Measurements from ENCODE around the gene MCAT.
"Not testable (repeated sequence)": the region's sequence is repeated elsewhere in the genome, so short reads cannot be mapped to it uniquely, and the experiment has no call there.

MCAT gene

GRCh38 chr22:43154887-43155536, 11.8 kb upstream of the MCAT start:
- no peak for DNase-seq (ENCODE audit: low spot score)
- no peak for FAIRE-seq

DNA sequence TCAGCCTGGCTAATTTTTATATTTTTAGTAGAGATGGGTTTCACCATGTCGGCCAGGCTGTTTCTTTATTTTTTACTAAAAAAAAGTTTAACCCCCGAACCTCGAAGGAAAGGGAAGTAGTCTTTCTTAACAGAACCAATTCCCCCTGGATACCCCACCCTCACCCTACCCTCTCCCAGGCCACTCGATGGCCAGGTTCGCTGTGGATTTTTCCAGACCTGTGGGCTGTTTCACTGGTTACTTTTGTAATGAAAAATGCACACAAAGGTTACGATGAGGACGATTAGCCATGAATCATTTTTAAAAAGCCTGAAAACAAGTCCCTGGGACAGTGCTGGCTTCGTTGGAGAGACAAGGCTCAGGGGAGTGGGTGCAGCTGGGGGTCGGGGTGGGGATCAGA, 10.7 kb upstream of the MCAT start:
- DNase-seq (ENCODE audit: low spot score) (no peak), FAIRE-seq (no peak)

DNA sequence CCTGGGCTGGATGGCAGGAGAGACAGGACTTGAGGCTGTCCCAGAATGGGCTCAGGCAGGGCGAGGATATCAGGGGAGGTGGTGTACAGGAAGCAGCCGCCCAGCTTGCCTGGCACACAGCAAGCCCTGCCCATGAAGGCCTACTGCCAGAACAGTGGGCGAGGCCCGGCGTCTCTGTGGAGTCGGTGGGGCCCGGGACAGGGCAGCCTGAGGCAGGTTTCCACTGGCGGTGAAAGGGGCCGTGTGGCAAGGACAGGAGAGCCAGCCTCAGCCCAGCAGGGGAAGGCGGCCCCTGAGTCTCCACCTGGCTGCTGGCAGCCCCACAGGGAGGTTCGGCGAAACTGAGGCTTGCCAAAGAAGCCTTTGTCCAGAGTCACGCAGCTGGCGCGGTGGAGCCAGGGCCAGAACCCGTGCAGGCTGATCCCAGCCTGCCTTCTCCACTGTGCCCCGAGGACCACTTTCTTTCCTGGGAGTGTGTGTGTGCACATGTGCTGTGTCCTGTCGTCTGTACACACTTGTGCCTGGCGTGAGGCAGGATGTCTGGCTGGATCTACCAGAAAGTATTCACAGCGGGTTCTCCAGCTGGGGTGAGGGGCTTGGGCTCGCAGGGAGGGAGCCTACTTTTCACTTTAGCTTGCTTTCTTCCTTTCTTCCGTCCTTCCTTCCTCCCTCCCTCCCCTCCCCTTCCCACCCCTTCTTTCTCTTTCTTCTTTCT, 9.3 kb upstream of the MCAT start:
- DNase-seq (ENCODE audit: low spot score) (peak; percentile 39), FAIRE-seq (no peak)

DNA sequence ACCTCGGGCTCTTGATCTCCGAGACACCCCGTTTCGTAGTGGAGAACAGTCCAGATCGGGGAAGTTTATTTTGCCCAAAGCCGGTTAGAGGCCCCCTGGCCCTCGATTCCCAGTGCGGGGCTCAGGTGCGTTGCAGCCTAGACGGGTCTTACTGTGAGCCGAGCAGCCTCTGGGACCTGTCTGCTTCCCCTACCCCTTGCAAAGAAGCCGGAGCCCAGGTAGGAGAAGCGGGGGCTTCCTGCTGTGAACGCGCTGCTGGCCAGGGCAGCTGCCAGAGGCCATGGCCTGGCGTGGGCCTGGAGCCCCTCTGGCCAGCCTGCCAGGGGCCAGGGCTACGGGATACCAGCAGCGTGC, 8.8 kb upstream of the MCAT start:
- FAIRE-seq, result no peak

DNA sequence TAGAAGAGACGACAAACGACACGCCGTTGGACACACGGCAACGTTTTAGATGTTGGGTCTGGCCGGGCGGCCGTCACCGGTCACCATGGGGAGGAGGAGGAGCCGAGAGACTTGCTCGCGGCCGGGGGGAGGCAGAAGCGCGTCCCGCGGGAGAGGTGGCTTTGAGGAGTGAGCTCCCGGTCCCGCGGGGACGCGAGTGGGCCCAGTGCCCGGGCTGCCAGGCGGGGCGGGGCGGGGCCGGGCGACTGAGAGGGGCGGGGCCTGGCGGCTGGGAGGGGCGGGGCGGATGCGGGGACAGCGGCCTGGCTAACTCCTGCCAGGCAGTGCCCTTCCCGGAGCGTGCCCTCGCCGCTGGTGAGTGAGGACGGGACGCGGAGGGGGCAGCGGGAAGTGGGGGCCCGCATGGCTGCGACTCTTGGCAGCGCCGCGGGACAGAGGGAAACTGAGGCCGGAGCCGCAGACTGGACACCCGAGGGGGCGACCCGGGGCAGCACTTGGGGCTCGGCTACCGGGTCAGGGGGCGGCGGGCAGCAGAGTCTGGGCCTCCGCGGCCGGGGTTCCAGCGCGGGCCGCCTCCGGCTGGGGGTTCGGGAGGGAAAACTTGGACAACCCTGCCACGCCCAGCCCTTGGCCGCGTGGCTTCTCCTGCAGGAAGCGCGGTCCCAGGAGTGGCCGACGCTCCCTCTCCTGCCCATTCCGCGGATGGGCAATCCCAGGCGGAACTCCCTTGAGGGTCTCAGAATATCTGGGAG, 8.2 kb upstream of the MCAT start, which contains the start of gene TSPO:
TSPO (plus strand) TSS at position 309 of the 752 bp plus-strand sequence. CDS start 7,680 bp downstream, outside the sequence.
- no peak for FAIRE-seq
- DNase-seq (ENCODE audit: low spot score), result peak; percentile 17

More for the DNA sequence above, 8.8 kb upstream of the MCAT start:
- DNase-seq (ENCODE audit: low spot score), result no peak

- DNase-seq (ENCODE audit: low spot score), result no peak
- no peak for FAIRE-seq
Observed at GRCh38 chr22:43150731-43151206, 7.6 kb upstream of the MCAT start.

DNA sequence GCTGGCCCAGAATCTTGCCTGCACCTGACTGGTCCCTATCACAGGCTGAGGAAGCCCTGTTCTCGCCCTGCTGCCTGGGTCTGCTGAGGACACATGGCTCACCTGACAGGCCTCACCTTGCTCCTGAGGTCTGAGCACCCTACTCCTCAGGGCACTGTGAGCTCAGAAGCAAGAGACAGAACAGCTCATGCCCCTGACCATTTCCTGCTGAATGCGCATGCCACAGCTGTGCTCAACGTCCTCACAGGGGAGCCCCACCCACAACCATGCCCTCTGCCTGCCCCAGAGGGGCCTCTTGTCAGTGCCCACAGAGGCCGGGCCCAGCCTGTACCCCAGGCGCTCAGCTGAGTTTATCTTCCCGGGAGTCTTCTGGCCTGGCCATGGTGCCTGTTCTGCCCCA, 5.4 kb upstream of the MCAT start:
- DNase-seq (ENCODE audit: low spot score), result no peak
- FAIRE-seq, result no peak

- DNase-seq (ENCODE audit: low spot score), result no peak
- FAIRE-seq, result no peak
Observed at GRCh38 chr22:43147821-43148220, 4.6 kb upstream of the MCAT start.

GRCh38 chr22:43146332-43146731, 3.1 kb upstream of the MCAT start:
- not testable (repeated sequence) for FAIRE-seq; DNase-seq (ENCODE audit: low spot score)

DNA sequence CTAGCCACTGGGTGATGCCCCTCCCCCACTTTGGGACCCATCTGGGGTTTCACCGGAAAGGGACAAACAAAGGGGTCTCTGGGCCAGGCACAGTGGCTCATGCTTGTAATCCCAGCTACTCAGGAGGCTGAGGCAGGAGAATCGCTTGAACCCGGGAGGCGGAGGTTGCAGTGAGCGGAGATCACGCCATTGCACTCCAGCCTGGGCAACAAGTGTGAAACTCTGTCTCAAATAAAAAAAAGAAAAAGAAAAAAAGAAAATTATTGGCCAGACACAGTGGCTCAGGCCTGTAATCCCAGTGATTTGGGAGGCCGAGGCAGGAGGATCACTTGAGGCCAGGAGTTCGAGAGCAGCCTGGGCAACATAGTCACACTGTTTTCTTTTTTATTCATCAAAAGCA, 2.2 kb upstream of the MCAT start:
- not testable (repeated sequence) for FAIRE-seq; DNase-seq (ENCODE audit: low spot score)

DNA sequence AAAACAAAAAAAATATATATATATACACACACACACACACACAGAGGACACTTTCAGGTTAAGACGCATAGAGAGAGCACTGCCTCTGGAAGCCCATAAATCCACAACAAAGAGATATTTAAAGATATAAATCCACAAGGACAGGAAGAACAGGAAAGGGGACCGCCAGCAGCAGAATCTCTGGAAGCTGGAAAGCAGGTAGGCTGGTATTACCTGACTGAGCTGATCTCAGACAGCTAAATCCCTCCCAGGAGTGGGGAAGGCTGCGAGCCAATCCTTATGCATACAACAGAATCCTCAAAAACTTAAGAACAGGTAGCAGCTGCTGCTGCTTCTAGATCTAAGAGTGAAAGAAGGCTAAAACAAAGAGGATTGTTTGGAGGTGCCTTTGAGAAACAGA, 1.8 kb upstream of the MCAT start:
- DNase-seq (ENCODE audit: low spot score) (no peak), FAIRE-seq (no peak)

- FAIRE-seq, result no peak
- DNase-seq (ENCODE audit: low spot score), result no peak
Observed at GRCh38 chr22:43136801-43137200, 6.4 kb downstream of the MCAT start.

GRCh38 chr22:43136255-43136654, 6.9 kb downstream of the MCAT start:
- DNase-seq (ENCODE audit: low spot score), result no peak
- no peak for FAIRE-seq

DNA sequence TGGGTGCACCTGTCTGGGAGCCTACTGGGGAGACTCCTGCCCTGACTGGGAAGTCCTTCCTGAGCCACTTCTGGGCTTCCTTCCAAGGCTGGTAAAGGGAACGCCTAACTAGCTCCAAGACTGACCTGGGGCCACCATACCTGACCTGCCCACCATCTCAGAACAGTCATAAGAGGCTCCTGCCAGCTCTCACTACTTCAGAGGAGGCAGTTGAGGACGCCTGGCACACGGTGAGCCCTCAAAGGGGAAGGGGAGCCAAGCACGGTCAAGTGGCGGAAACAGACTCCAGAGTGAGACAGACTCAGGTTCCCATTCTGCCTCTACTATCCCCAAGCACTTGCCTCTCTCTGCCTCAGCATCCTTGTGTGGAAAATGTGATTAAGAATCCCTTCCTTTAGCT, 7.6 kb downstream of the MCAT start:
- DNase-seq (ENCODE audit: low spot score), result no peak
- FAIRE-seq, result no peak

- FAIRE-seq (no peak), DNase-seq (ENCODE audit: low spot score) (no peak)
Observed at GRCh38 chr22:43134553-43134952, 8.6 kb downstream of the MCAT start.

- DNase-seq (ENCODE audit: low spot score) (no peak), FAIRE-seq (no peak)
Observed at GRCh38 chr22:43133401-43133800, 9.8 kb downstream of the MCAT start.

DNA sequence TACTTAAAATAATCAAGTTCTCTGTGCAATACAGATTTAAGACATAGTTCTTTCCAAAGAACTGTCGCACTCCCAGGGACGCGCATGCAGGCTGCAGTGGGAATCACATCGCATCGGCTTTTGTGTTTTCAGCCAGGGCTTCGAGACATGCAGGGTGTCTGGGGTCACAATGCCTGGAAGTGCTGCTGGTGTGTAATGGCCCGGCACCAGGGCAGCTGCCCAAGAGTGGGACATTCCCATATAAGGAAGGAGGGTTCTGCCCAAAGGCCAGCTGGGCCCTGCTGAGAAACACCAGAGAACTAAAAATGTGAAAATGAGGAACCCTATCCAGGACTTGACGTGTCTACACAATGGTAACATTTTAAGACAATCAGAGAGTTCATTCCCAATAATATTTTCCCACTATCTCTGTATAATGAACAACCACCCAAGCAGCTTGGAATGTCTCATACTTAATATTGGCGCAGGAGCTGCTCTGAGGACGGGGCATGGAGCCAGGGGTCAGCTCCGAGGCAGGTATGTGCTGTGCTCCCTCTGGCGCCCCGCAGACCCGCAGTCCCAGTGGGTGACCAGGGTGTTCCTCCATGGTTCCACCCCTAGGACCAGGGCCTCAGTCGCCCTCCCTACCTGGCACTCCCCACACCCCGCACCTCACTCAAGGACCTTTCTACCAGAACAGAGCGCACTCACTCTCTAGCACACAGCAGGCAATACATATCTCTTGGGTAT, 11.3 kb downstream of the MCAT start:
- no peak for DNase-seq (ENCODE audit: low spot score)
- FAIRE-seq, result no peak

GRCh38 chr22:43129426-43130425, 13.5 kb downstream of the MCAT start:
- FAIRE-seq, result no peak
- DNase-seq (ENCODE audit: low spot score), result no peak

- FAIRE-seq, result no peak
- no peak for DNase-seq (ENCODE audit: low spot score)
Observed at GRCh38 chr22:43128928-43129424, 14.2 kb downstream of the MCAT start.

DNA sequence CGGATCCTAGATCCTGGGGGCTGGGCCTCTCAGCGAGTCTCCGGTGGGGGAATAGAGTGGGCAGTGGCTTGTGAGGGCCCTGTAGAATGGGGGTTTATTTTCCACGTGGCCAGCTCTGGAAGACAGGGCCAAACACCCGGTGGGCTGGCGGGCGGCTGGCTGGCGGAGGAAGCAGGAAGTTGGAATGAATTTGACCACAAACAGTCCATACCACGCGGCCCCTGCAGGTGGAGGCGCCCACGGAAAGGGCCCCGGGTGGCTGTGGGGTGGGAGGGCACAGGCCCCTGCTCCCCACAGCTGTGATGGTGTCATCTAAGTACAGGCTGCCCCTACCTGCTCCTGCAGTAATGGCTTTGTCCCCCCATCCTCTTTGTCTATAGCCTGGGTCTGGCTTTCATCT, 15.1 kb downstream of the MCAT start:
- DNase-seq (ENCODE audit: low spot score) (no peak), FAIRE-seq (no peak)

Measured in RCC 7860 (cell line).